Ovary (tissue), 9 donors: ENCODE results near the gene SIX4. TPM values are rescaled to one million over a fixed set of nuclear protein-coding genes. Genes with fewer than 3 reads are reported as not detected.

ENCODE experiments used
- DNase-seq, 5 donors: peaks; one replicate each; pipeline ENCODE4 v3.0.0-alpha.2; 2019 to 2020
- H3K27ac ChIP-seq, 2 donors: fragments of 200-600 bp; one replicate each; pipeline versions ENCODE4 v1.5.1 to v1.8.0; 2019 to 2022
- H3K27me3 ChIP-seq: fragments of 200-600 bp; one replicate; pipeline ENCODE4 v1.8.0; 2022
- H3K36me3 ChIP-seq: fragments of 200-600 bp; sonication (generic); one replicate; pipeline ENCODE4 v1.5.1; 2019
- H3K4me1 ChIP-seq: one replicate; pipeline ENCODE4 v1.8.1; 2013; ENCODE audit warnings: mild to moderate bottlenecking, moderate library complexity; ENCODE audit not compliant: insufficient read depth
- H3K4me3 ChIP-seq: fragments of 200-600 bp; sonication (generic); one replicate; pipeline ENCODE4 v1.5.1; 2017
- H3K9me3 ChIP-seq, 2 donors: fragments of 200-600 bp in 1 of 2; sonication (generic) in 1 of 2; one replicate each; pipeline versions ENCODE4 v1.5.1 to v1.8.1; 2013 to 2019; ENCODE audit warnings: mild to moderate bottlenecking in 1 of 2, moderate library complexity in 1 of 2
- CTCF ChIP-seq, 3 donors: fragments of 450-650 bp in 2 of 3; fragments of 200-600 bp in 1 of 3; IDR thresholded peaks; one replicate each; pipeline versions ENCODE4 v1.5.1 to v1.8.0; 2016 to 2022; ENCODE audit warnings: antibody characterized with exemption in 3 of 3, mild to moderate bottlenecking in 1 of 3
- EP300 ChIP-seq: sonication (generic); formaldehyde crosslinking; IDR thresholded peaks from one replicate; pipeline ENCODE4 v1.6.1; 2017; ENCODE audit warnings: antibody characterized with exemption
- POLR2A ChIP-seq: fragments of 450-650 bp; IDR thresholded peaks from one replicate; pipeline ENCODE4 v1.6.1; 2017; ENCODE audit warnings: antibody characterized with exemption, mild to moderate bottlenecking, moderate library complexity
- WGBS, 3 donors: extraction: QIAGEN DNeasy Blood & Tissue Kit in 1 of 3; methylation state at CpG; one replicate each; pipeline versions ENCODE4 v1.1.5 to v1.1.7; 2013 to 2017; 5-methylcytosine and 5-hydroxymethylcytosine counted together
- intact Hi-C, 4 donors: fragments of 100-400 bp; cut with DNase I; formaldehyde crosslinking; loops; one replicate each; pipeline versions ENCODE4 v1.11.0 to v1.15.1; 2022 to 2023
- polyA plus RNA-seq, 2 donors: library from polyadenylated mRNA; stranded (reverse); fragments of 200-250 nt in 1 of 2; fragments of 350-450 nt in 1 of 2; fragmentation: Illumina TruSeq in 1 of 2; extraction: RNeasy Lipid Tissue Mini Kit (QIAGEN cat#74804) in 1 of 2; gene quantifications; one replicate each; pipeline ENCODE4 v1.2.3, GENCODE V29; 2013 to 2014
- total RNA-seq, 7 donors: library from RNA; depleted of rRNA in 2 of 7; stranded (reverse); fragments of >200 nt in 2 of 7; fragmentation: NEBNext Ultra II Directional in 3 of 7; extraction: Animal tissue kit (Norgen Biotek cat#: 25700) in 3 of 7; gene quantifications; one replicate each; pipeline versions ENCODE4 v1.1.0 to v1.2.4, GENCODE V29; 2016 to 2023
- donor health status: DM: no; HTN: no; CAD: no; lungs with moderate emphysema.
- donor health status: DM: no; HTN: no; CAD: no.
- donor health status: Bipolar disorder and iron deficiency.
- donor health status: DM: yes; HTN: yes; CAD: no.
- donor health status: DM: no; HTN: no; CAD: no.
- donor health status: DM: yes; HTN: yes; CAD: no.

SIX4 gene
- total and polyA plus RNA-seq, 9 donors, result 1.2 to 11.1 (median 5.8) TPM

- no peak overlapping the region for H3K27ac ChIP-seq
- no peak overlapping the region for H3K4me3 ChIP-seq
- no peaks in the 10 kb centered on the region for H3K4me1 ChIP-seq
- intact Hi-C loops, result no loop called here
- TF ChIP-seq CTCF (IDR thresholded peaks at IDR 0.05) (no peak), POLR2A (no peak), EP300 (no peak)
- H3K27me3 ChIP-seq, result no peaks in the 10 kb centered on the region
- H3K36me3 ChIP-seq, result no peaks in the 10 kb centered on the region
- 90 to 97% (median 95%) methylated on average over 3 of the region's 3 CpGs for WGBS, 3 donors
- no peak for DNase-seq
- no peaks in the 10 kb centered on the region for H3K9me3 ChIP-seq
Measured at GRCh38 chr14:60707858-60708257, 16.3 kb downstream of the SIX4 start.

- DNase-seq, result no peak
Measured at GRCh38 chr14:60705100-60705499, 19.1 kb downstream of the SIX4 start.

GRCh38 chr14:60700598-60700997 lies 23.6 kb downstream of the SIX4 start:
- Histone ChIP-seq H3K4me1 (no peaks in the 10 kb centered on the region), H3K27ac (no peak overlapping the region), H3K4me3 (no peak overlapping the region), H3K9me3 (no peaks in the 10 kb centered on the region), H3K36me3 (no peaks in the 10 kb centered on the region), H3K27me3 (no peaks in the 10 kb centered on the region)
- WGBS, 3 donors, result 85 to 92% (median 87%) methylated on average over 3 of the region's 3 CpGs
- intact Hi-C loops, result no loop called here
- DNase-seq, result no peak
- TF ChIP-seq CTCF (IDR thresholded peaks at IDR 0.05) (no peak), POLR2A (no peak), EP300 (no peak)

More at GRCh38 chr14:60705100-60705499, 19.1 kb downstream of the SIX4 start:
- intact Hi-C loops, result no loop called here
- no peak for TF ChIP-seq POLR2A
- TF ChIP-seq EP300, result no peak
- TF ChIP-seq CTCF (IDR thresholded peaks at IDR 0.05), result no peak
- Histone ChIP-seq H3K9me3 (no peaks in the 10 kb centered on the region), H3K27ac (no peak overlapping the region), H3K4me3 (no peak overlapping the region), H3K27me3 (no peaks in the 10 kb centered on the region), H3K4me1 (no peaks in the 10 kb centered on the region), H3K36me3 (no peaks in the 10 kb centered on the region)

- no peak overlapping the region for H3K4me3 ChIP-seq
- DNase-seq, result no peak
- H3K36me3 ChIP-seq, result no peaks in the 10 kb centered on the region
- 81 to 86% (median 86%) methylated on average over 4 of the region's 4 CpGs for WGBS, 3 donors
- no peaks in the 10 kb centered on the region for H3K4me1 ChIP-seq
- H3K27ac ChIP-seq, result no peak overlapping the region
- H3K27me3 ChIP-seq, result no peaks in the 10 kb centered on the region
- H3K9me3 ChIP-seq, result no peaks in the 10 kb centered on the region
- no peak for TF ChIP-seq CTCF (IDR thresholded peaks at IDR 0.05)
- TF ChIP-seq EP300, result no peak
- no peak for TF ChIP-seq POLR2A
- intact Hi-C loops, result no loop called here
Measured at GRCh38 chr14:60695327-60695726, 28.8 kb downstream of the SIX4 start.
